Measurements from ENCODE around the gene ZFP36L2. TPM values are rescaled to one million over a fixed set of nuclear protein-coding genes. Genes with fewer than 3 reads are reported as not detected.

ZFP36L2 gene
- total and polyA plus RNA-seq, 9 of the 15 experiments (the other 6 are each of a cell fraction or from before 2014, with no cell fraction given): 4.1 to 60.6 (median 20.3) TPM

DNA sequence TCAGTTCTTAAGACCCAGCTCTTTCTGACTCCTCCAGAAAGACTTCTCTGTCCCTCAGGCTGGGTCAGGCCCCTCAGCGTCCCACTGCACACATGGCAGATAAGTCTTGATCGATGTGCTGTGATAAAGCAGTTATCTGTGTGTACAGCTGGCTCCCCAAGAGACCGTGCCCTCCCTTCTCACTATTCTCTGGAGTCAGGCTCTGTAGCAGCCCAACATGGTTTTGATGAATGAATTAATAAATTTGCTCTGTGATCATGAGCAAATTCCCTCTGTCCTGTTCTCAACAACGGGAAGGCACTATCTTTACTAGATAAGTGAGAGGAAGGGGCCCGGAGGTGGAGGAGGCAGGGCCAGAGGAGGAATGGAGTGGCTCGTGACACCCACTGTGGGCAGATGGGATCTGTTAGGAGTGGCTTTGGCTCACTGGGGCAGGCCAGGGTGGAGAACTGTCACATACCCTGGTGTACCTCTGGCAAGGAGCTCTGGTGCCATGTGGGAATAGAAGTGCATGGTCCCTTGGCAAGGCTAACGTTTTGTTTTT is 48.3 kb downstream of the ZFP36L2 start (continued):
- TF ChIP-seq, protein P1, sequence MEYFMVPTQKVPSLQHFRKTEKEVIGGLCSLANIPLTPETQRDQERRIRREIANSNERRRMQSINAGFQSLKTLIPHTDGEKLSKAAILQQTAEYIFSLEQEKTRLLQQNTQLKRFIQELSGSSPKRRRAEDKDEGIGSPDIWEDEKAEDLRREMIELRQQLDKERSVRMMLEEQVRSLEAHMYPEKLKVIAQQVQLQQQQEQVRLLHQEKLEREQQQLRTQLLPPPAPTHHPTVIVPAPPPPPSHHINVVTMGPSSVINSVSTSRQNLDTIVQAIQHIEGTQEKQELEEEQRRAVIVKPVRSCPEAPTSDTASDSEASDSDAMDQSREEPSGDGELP (CRISPR knock-in tag; IDR thresholded peaks at IDR 0.05; ENCODE audit: borderline replicate concordance): peak; percentile 81; the same call in 1 of the 2 replicates
- TF ChIP-seq SIN3A (IDR thresholded peaks at IDR 0.05; ENCODE audit: borderline replicate concordance in 2 of 2, control insufficient read depth in 1 of 2, low read depth in 2 of 2, low read length in 2 of 2): no peak
- TF ChIP-seq, protein P2, sequence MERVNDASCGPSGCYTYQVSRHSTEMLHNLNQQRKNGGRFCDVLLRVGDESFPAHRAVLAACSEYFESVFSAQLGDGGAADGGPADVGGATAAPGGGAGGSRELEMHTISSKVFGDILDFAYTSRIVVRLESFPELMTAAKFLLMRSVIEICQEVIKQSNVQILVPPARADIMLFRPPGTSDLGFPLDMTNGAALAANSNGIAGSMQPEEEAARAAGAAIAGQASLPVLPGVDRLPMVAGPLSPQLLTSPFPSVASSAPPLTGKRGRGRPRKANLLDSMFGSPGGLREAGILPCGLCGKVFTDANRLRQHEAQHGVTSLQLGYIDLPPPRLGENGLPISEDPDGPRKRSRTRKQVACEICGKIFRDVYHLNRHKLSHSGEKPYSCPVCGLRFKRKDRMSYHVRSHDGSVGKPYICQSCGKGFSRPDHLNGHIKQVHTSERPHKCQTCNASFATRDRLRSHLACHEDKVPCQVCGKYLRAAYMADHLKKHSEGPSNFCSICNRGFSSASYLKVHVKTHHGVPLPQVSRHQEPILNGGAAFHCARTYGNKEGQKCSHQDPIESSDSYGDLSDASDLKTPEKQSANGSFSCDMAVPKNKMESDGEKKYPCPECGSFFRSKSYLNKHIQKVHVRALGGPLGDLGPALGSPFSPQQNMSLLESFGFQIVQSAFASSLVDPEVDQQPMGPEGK (CRISPR knock-in tag; IDR thresholded peaks at IDR 0.05; ENCODE audit: borderline replicate concordance): 0 out of 2 replicates have a peak, but pooled peaks have one; percentile 18
- no peak; the same call in 1 of the 2 replicates for TF ChIP-seq STAT5A (IDR thresholded peaks at IDR 0.05; ENCODE audit: borderline replicate concordance, low read length)
- TF ChIP-seq GTF2A2 (tag; IDR thresholded peaks at IDR 0.05): peak; percentile 60; the same call in 1 of the 2 replicates
- no peak for TF ChIP-seq ZEB2 (IDR thresholded peaks at IDR 0.05)
- peak; percentile 78 for TF ChIP-seq NCOR1 (IDR thresholded peaks at IDR 0.05)
- peak; percentile 40; the same call in 1 of the 2 replicates for TF ChIP-seq EP400 (IDR thresholded peaks at IDR 0.05)
- TF ChIP-seq ARID1B (IDR thresholded peaks at IDR 0.05): peak; percentile 96
- peak; percentile 94 for TF ChIP-seq DPF2 (IDR thresholded peaks at IDR 0.05)
- peak; percentile 20; the same call in 1 of the 2 replicates for TF ChIP-seq NFRKB (IDR thresholded peaks at IDR 0.05; ENCODE audit: low read depth)
- TF ChIP-seq RNF2 (IDR thresholded peaks at IDR 0.05): peak; percentile 69; the same call in 1 of the 2 replicates
- TF ChIP-seq XRCC3 (IDR thresholded peaks at IDR 0.05): no peak
- TF ChIP-seq TAF1 (IDR thresholded peaks at IDR 0.05; ENCODE audit: control insufficient read depth, extremely low read depth, insufficient read depth, low read length, severe bottlenecking): peak; percentile 7
- TF ChIP-seq ZNF586 (CRISPR knock-in tag; conservative IDR thresholded peaks at IDR 0.05): no peak
- TF ChIP-seq, protein P3, sequence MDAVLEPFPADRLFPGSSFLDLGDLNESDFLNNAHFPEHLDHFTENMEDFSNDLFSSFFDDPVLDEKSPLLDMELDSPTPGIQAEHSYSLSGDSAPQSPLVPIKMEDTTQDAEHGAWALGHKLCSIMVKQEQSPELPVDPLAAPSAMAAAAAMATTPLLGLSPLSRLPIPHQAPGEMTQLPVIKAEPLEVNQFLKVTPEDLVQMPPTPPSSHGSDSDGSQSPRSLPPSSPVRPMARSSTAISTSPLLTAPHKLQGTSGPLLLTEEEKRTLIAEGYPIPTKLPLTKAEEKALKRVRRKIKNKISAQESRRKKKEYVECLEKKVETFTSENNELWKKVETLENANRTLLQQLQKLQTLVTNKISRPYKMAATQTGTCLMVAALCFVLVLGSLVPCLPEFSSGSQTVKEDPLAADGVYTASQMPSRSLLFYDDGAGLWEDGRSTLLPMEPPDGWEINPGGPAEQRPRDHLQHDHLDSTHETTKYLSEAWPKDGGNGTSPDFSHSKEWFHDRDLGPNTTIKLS (IDR thresholded peaks at IDR 0.05; ENCODE audit: borderline replicate concordance, low read depth): no peak
- TF ChIP-seq MYC (IDR thresholded peaks at IDR 0.05; ENCODE audit: low read depth, low read length): peak; percentile 84
- 0 out of 2 replicates have a peak, but pooled peaks have one; percentile 71 for TF ChIP-seq MYC (CRISPR knock-in tag; IDR thresholded peaks at IDR 0.05; ENCODE audit: borderline replicate concordance, low read depth)
- TF ChIP-seq, protein P4, sequence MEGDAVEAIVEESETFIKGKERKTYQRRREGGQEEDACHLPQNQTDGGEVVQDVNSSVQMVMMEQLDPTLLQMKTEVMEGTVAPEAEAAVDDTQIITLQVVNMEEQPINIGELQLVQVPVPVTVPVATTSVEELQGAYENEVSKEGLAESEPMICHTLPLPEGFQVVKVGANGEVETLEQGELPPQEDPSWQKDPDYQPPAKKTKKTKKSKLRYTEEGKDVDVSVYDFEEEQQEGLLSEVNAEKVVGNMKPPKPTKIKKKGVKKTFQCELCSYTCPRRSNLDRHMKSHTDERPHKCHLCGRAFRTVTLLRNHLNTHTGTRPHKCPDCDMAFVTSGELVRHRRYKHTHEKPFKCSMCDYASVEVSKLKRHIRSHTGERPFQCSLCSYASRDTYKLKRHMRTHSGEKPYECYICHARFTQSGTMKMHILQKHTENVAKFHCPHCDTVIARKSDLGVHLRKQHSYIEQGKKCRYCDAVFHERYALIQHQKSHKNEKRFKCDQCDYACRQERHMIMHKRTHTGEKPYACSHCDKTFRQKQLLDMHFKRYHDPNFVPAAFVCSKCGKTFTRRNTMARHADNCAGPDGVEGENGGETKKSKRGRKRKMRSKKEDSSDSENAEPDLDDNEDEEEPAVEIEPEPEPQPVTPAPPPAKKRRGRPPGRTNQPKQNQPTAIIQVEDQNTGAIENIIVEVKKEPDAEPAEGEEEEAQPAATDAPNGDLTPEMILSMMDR (IDR thresholded peaks at IDR 0.05 in 2 of 3, conservative IDR thresholded peaks at IDR 0.05 in 1 of 3; ENCODE audit: insufficient read depth in 2 of 3, low read depth in 1 of 3, low read length in 3 of 3): no peak
- 0 out of 3 replicates have a peak, but pooled peaks of 1 of the 2 experiments have one; percentile 16 for TF ChIP-seq CBX3 (IDR thresholded peaks at IDR 0.05; ENCODE audit: borderline replicate concordance in 1 of 2, low read length in 2 of 2)
- TF ChIP-seq ESRRA (IDR thresholded peaks at IDR 0.05; ENCODE audit: borderline replicate concordance, low read depth): peak; percentile 37; the same call in 1 of the 2 replicates
- peak; percentile 26; the same call in 1 of the 2 replicates for TF ChIP-seq SP1 (CRISPR knock-in tag; IDR thresholded peaks at IDR 0.05)
- TF ChIP-seq CTBP1 (IDR thresholded peaks at IDR 0.05; ENCODE audit: borderline replicate concordance): peak; percentile 83; the same call in 1 of the 2 replicates

Measured in K562 (cell line).